Progenitor cell of endocrine pancreas (in vitro differentiated cells): ENCODE results near the gene GAS2. TPM values are rescaled to one million over a fixed set of nuclear protein-coding genes. Genes with fewer than 3 reads are reported as not detected.

Experiments used
- DNase-seq: peaks from one replicate; pipeline ENCODE4 v3.0.0; 2021; ENCODE audit warnings: low spot score; ENCODE audit not compliant: unreplicated experiment
- H3K27ac Mint-ChIP-seq: 2 replicates; pipeline ENCODE4 v1.8.0; 2021; ENCODE audit warnings: mild to moderate bottlenecking, moderate library complexity, mixed read lengths
- H3K27me3 Mint-ChIP-seq: 2 replicates; pipeline ENCODE4 v1.8.0; 2021; ENCODE audit warnings: mixed read lengths
- H3K36me3 Mint-ChIP-seq: 2 replicates; pipeline ENCODE4 v1.8.0; 2022; ENCODE audit warnings: mixed read lengths; ENCODE audit not compliant: insufficient read depth
- H3K4me1 Mint-ChIP-seq: 2 replicates; pipeline ENCODE4 v1.8.0; 2021; ENCODE audit warnings: low read depth, mixed read lengths
- H3K4me3 Mint-ChIP-seq: 2 replicates; pipeline ENCODE4 v1.8.0; 2021; ENCODE audit warnings: low read depth, mild to moderate bottlenecking, moderate library complexity, mixed read lengths
- H3K9me3 Mint-ChIP-seq: 2 replicates; pipeline ENCODE4 v1.8.0; 2021; ENCODE audit warnings: low read depth, mixed read lengths
- total RNA-seq: library from RNA; stranded (reverse); gene quantifications from 2 replicates; pipeline ENCODE4 v1.2.1, GENCODE V29; 2021
- TF ChIP-seq, protein P1 (sequence below): fragments of 200-600 bp; sonication (generic); IDR thresholded peaks from one replicate; pipeline ENCODE4 v1.5.0; 2021; ENCODE audit warnings: antibody characterized with exemption, mild to moderate bottlenecking; ENCODE audit not compliant: unreplicated experiment

GAS2 gene
- total RNA-seq, 1 donor from 2014 or later: 14.5 TPM

DNA sequence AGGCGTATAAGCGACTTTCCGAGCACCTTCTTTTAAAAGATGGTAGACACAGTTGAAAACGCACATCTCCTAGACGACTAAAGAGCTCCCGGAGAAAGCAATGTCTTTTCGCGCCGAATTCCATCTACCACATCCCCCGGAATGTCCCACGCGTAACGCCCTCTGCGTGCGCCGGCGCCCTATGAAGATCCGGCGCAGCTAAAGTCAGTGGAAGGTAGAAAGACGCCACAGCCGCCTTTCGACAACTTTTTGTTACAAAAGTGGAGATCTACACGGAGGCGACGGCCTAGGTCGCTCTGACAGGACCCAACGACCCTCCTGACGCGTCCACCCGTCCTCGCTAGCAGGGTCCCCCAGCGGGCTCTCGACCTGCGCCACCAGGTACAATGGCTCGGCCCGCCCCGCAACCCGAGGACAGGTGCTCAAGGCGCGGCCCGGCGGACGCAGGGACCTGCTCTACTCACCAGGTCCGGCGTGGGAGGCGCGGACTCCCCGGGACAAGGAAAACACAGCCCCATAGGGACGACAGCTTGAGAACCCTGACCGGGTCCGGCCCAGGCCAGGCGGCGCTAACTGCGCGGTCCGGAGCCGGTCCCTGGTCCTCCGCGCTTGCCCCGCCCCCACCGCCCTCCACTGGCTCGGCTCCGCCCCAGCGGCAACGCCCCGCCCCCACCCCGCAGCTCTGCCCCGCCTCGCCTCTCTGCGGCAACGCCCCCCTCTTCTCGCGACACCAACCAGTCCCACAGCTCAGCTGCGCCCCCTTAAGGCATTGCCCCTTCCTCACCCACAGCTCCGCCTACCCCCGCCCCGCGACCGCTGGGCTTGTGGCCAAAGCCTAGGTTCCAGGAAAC lies 163.0 kb downstream of the GAS2 start, which contains the start of gene SVIP:
Gene SVIP, minus strand, starts transcription at position 571 of the 851 bp plus-strand sequence. Its CDS starts 53 bp downstream, at position 518.
- Mint-ChIP-seq H3K4me1 (peaks cover 15% of the 10 kb centered on the region), H3K27me3 (no peaks in the 10 kb centered on the region), H3K9me3 (peaks cover 3% of the 10 kb centered on the region), H3K4me3 (peak within 1 kb of the TSS; percentile 94), H3K36me3 (peaks cover 6% of the 10 kb centered on the region), H3K27ac (peak within 1 kb of the TSS; percentile 98)
- peak; percentile 92 for DNase-seq
- TF ChIP-seq, protein P1, sequence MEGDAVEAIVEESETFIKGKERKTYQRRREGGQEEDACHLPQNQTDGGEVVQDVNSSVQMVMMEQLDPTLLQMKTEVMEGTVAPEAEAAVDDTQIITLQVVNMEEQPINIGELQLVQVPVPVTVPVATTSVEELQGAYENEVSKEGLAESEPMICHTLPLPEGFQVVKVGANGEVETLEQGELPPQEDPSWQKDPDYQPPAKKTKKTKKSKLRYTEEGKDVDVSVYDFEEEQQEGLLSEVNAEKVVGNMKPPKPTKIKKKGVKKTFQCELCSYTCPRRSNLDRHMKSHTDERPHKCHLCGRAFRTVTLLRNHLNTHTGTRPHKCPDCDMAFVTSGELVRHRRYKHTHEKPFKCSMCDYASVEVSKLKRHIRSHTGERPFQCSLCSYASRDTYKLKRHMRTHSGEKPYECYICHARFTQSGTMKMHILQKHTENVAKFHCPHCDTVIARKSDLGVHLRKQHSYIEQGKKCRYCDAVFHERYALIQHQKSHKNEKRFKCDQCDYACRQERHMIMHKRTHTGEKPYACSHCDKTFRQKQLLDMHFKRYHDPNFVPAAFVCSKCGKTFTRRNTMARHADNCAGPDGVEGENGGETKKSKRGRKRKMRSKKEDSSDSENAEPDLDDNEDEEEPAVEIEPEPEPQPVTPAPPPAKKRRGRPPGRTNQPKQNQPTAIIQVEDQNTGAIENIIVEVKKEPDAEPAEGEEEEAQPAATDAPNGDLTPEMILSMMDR: peak; percentile 68

DNA sequence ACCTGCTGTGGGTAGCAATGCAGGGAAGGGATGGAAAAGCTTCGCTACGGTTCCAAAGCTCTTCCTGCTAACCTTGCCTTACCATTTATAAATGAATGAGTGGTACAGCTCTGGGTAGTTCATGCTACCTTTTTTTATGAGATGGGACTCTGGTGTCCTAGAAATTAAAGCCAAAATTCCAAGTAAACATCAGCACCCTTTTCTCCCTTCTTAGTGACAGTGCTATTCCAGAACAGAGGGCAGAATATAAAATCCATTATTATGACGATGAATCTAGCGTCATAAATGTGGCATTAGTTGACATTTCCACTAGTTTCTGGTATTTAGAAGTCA lies 163.6 kb downstream of the GAS2 start:
- TF ChIP-seq, protein P1: no peak
- Mint-ChIP-seq H3K9me3 (peaks cover 3% of the 10 kb centered on the region), H3K27me3 (no peaks in the 10 kb centered on the region), H3K4me1 (peaks cover 15% of the 10 kb centered on the region), H3K27ac (peak overlapping the region; percentile 45), H3K4me3 (peak overlapping the region; percentile 94), H3K36me3 (peaks cover 1% of the 10 kb centered on the region)
- DNase-seq: no peak

DNA sequence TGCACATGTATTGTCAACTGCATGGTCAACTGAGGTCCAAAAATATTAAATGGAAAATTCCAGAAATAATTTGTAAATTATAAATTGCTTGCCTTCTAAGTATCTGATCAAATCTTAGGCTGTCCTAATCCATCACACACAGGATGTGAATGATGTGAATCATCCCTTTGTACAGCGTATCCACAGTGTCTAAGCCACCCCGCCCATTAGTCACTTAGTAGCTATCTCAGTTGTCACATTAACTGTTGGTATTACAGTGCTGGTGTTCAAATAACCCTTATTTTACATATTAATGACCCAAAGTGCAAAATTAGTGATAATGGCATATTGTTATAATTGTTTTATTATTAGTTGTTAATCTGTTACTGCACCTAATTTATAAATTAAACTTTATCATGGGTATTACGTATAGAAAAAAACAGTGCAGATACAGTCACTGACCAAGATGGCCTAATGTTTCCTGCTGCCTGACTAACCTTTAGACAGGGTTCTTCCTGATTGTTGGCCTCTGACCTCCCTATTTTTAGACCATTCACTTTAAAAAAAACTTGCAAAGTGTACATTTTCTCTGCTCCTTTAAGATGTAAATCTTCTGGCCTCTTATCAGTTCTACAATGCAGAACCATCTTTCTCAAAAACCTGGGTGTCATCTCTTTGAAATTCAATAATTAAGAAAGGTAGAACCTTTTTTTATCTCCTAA lies 166.1 kb downstream of the GAS2 start:
- TF ChIP-seq, protein P1: no peak
- no peaks in the 10 kb centered on the region for H3K27me3 Mint-ChIP-seq
- no peak for DNase-seq
- peaks cover 15% of the 10 kb centered on the region for H3K4me1 Mint-ChIP-seq
- H3K36me3 Mint-ChIP-seq: no peaks in the 10 kb centered on the region
- no peak overlapping the region for H3K4me3 Mint-ChIP-seq
- no peak overlapping the region for H3K27ac Mint-ChIP-seq
- peaks cover 3% of the 10 kb centered on the region for H3K9me3 Mint-ChIP-seq

DNA sequence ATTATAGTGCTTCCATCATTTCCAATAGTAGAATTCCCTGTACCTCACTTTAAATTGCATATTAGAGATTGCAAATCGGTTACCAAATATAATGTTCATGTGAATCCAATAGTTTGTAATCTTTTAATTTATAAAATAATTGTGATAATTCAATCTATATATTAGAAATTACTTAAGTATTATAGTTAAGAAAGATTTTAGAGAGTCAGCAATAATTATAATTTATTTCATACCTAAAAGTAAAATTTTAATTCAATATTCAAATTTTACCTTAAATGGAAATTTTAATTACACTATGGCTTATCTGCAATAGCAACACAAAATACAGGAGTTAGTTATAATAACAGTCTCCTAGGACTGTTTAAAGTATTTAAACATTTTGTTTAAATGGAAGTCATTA lies 180.3 kb downstream of the GAS2 start:
- H3K4me1 Mint-ChIP-seq: no peaks in the 10 kb centered on the region
- no peaks in the 10 kb centered on the region for H3K27me3 Mint-ChIP-seq
- H3K36me3 Mint-ChIP-seq: no peaks in the 10 kb centered on the region
- no peak for DNase-seq
- H3K9me3 Mint-ChIP-seq: peaks cover 3% of the 10 kb centered on the region
- no peak overlapping the region for H3K27ac Mint-ChIP-seq
- no peak overlapping the region for H3K4me3 Mint-ChIP-seq
- TF ChIP-seq, protein P1: no peak

DNA sequence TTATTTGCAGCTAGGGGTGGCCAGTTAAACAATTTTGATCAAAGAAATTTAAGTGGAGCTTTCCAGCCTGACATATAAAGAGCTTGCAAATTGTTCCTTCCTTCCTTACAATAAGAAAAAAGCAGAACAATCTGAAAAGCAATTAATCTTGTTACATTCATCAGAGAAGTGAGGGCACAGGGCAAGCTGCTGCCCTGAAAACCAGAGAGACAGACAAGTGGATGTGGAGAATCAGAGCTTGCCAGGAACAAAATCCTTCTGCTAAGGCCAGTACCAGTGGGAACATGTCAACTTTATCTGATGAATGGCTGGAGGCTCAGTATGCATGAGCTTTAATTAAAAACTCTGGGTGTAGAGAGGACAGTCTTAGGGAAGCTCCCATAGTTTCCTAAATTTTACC lies 185.1 kb downstream of the GAS2 start:
- no peak for DNase-seq
- Mint-ChIP-seq H3K4me3 (no peak overlapping the region), H3K9me3 (peaks cover 15% of the 10 kb centered on the region), H3K27me3 (no peaks in the 10 kb centered on the region), H3K4me1 (no peaks in the 10 kb centered on the region), H3K36me3 (no peaks in the 10 kb centered on the region), H3K27ac (no peak overlapping the region)
- TF ChIP-seq, protein P1: no peak
